Common myeloid progenitor, CD34-positive (primary cell): Measurements from ENCODE around the gene NUCB2.
"Not testable (repeated sequence)": the region's sequence is repeated elsewhere in the genome, so short reads cannot be mapped to it uniquely, and the experiment has no call there.

Source experiments
- CTCF ChIA-PET: fragments of 350-600 bp; sonication (Branson Sonifier 250); formaldehyde crosslinking; loops from one replicate; lab custom pipeline; 2021; ENCODE audit warnings: antibody characterized with exemption; lab: Charles Lee
- POLR2A ChIA-PET: fragments of 350-600 bp; sonication (Branson Sonifier 250); formaldehyde crosslinking; loops from one replicate; lab custom pipeline; 2021; ENCODE audit warnings: antibody characterized with exemption; lab: Charles Lee
- DNase-seq, 3 donors: peaks; one replicate each; pipeline versions ENCODE4 v3.0.0 to v3.0.0-alpha.2; 2013
- H3K27ac ChIP-seq, 2 experiments: 1 replicate in 1 of 2; 2 replicates in 1 of 2; pipeline ENCODE4 v1.7.0; 2013; ENCODE audit warnings: inconsistent platforms in 2 of 2, low read length in 2 of 2, mild to moderate bottlenecking in 2 of 2, low read depth in 1 of 2, moderate library complexity in 1 of 2; ENCODE audit not compliant: severe bottlenecking in 2 of 2, insufficient read depth in 1 of 2, poor library complexity in 1 of 2
- H3K27me3 ChIP-seq, 5 experiments: replicated peaks in 2 of 5; 1 replicate in 3 of 5; 2 replicates in 2 of 5; pipeline versions ENCODE4 v1.6.1 to v1.7.0; 2013; ENCODE audit warnings: low read length in 4 of 5, mild to moderate bottlenecking in 2 of 5, moderate library complexity in 2 of 5, inconsistent platforms in 1 of 5; ENCODE audit not compliant: insufficient read depth in 5 of 5, control insufficient read depth in 4 of 5
- H3K36me3 ChIP-seq, 4 experiments: 1 replicate in 2 of 4; 2 replicates in 2 of 4; pipeline versions ENCODE4 v1.6.1 to v1.7.0; 2013; ENCODE audit warnings: low read length in 3 of 4, control low read depth in 1 of 4, mild to moderate bottlenecking in 1 of 4; ENCODE audit not compliant: control insufficient read depth in 4 of 4, insufficient read depth in 4 of 4
- H3K4me1 ChIP-seq, 4 experiments: 1 replicate in 3 of 4; 2 replicates in 1 of 4; pipeline versions ENCODE4 v1.6.1 to v1.7.1; 2013; ENCODE audit warnings: low read length in 3 of 4, mild to moderate bottlenecking in 3 of 4, control low read depth in 1 of 4, inconsistent platforms in 1 of 4, moderate library complexity in 1 of 4; ENCODE audit not compliant: control insufficient read depth in 4 of 4, insufficient read depth in 4 of 4; ENCODE audit errors: control extremely low read depth in 1 of 4
- H3K4me3 ChIP-seq, 7 experiments: 1 replicate in 4 of 7; 2 replicates in 3 of 7; pipeline versions ENCODE4 v1.5.1 to v1.7.0; 2013; ENCODE audit warnings: mild to moderate bottlenecking in 7 of 7, low read length in 6 of 7, moderate library complexity in 6 of 7, inconsistent platforms in 2 of 7, low read depth in 2 of 7, control low read depth in 1 of 7; ENCODE audit not compliant: insufficient read depth in 4 of 7, control insufficient read depth in 1 of 7; ENCODE audit errors: extremely low read depth in 1 of 7
- H3K9me3 ChIP-seq, 5 experiments: 1 replicate in 4 of 5; 2 replicates in 1 of 5; pipeline versions ENCODE4 v1.6.1 to v1.7.1; 2013; ENCODE audit warnings: low read length in 4 of 5, mild to moderate bottlenecking in 2 of 5, inconsistent platforms in 1 of 5, low read depth in 1 of 5, moderate library complexity in 1 of 5; ENCODE audit not compliant: control insufficient read depth in 4 of 5, insufficient read depth in 2 of 5; ENCODE audit errors: control extremely low read depth in 1 of 5
- WGBS: methylation state at CpG from one replicate; pipeline ENCODE4 v1.1.5; 2013; ENCODE audit not compliant: insufficient coverage; 5-methylcytosine and 5-hydroxymethylcytosine counted together

The NUCB2 gene

DNA sequence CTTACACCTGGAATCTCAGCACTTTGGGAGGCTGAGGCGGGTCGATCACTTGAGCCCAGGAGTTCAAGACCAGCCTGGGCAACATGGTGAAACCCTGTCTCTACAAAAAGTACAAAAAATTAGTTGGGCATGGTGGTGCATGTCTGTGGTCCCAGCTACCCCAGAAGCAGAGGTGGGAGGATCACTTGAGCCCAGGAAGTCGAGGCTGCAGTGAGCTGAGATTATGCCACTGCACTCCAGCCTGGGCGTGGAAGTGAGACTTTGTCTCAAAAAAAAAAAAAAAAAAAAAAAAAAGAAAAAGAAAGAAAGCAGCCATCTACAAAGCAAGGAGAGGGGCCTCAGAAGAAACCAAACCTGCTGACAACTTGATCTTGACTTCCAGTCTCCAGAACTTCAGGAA is 36.6 kb upstream of the NUCB2 start:
- CTCF ChIA-PET, H3K27me3 ChIP-seq, H3K4me3 ChIP-seq, POLR2A ChIA-PET, DNase-seq, H3K27ac ChIP-seq, H3K36me3 ChIP-seq, H3K9me3 ChIP-seq: not testable (repeated sequence)
- WGBS = 100% methylated on average over 2 of the region's 4 CpGs
- peaks cover 1 to 14% (median 7%) of the 10 kb centered on the region in 4 experiments for H3K4me1 ChIP-seq

DNA sequence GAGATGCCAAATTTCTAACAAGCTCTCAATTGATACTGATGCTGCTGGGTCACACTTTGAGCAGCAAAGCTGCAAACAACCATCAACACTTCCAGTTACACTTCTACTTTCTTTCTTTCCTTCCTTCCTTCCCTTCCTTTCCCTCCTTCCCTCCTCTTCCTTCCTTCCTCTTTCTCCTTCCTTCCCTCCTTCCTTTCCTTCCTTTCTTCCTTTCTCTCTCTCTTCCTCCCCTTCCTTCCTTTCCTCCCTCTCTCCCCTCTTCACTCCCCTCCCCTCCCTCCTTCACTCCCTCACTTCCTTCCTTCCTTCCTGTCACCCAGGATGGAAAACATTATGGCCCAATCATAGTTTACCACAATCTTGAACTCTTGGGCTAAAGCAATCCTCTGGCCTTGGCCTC is 35.8 kb upstream of the NUCB2 start:
- no peaks in the 10 kb centered on the region for H3K36me3 ChIP-seq
- H3K9me3 ChIP-seq = no peaks in the 10 kb centered on the region
- POLR2A ChIA-PET = no interaction called here
- H3K27me3 ChIP-seq = no peaks in the 10 kb centered on the region
- no peak for DNase-seq
- H3K4me1 ChIP-seq = peaks cover 1 to 18% (median 10%) of the 10 kb centered on the region in 4 experiments
- H3K4me3 ChIP-seq = no peak overlapping the region
- CTCF ChIA-PET = interaction anchor here (0.7 to 1.9 kb wide), 3 partner anchors 8 to 31 kb away, joined by 3 to 6 read pairs (median 3); no protein-coding TSS in a partner anchor
- H3K27ac ChIP-seq = no peak overlapping the region

DNA sequence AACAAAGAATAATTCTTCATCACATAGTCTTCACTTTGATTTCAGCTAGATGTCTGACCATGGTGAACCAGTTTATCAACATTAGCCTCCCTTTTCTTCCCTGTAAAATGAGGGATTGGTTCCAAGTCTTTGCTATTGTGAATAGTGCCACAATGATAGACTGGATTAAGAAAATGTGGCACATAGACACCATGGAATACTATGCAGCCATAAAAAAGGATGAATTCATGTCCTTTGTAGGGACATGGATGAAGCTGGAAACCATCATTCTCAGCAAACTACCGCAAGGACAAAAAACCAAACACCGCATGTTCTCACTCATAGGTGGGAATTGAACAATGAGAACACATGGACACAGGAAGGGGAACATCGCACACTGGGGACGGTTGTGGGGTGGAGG is 33.6 kb upstream of the NUCB2 start:
- H3K27ac ChIP-seq, H3K9me3 ChIP-seq, DNase-seq, H3K4me3 ChIP-seq, H3K27me3 ChIP-seq, POLR2A ChIA-PET, H3K36me3 ChIP-seq: not testable (repeated sequence)
- peaks cover 1 to 18% (median 10%) of the 10 kb centered on the region in 4 experiments for H3K4me1 ChIP-seq
- no CpG with 5 or more reads among the region's 4 CpGs for WGBS
- CTCF ChIA-PET = interaction anchor here (0.6 to 1.5 kb wide), 4 partner anchors 14 to 122 kb away, joined by 3 to 6 read pairs (median 4); no protein-coding TSS in a partner anchor

DNA sequence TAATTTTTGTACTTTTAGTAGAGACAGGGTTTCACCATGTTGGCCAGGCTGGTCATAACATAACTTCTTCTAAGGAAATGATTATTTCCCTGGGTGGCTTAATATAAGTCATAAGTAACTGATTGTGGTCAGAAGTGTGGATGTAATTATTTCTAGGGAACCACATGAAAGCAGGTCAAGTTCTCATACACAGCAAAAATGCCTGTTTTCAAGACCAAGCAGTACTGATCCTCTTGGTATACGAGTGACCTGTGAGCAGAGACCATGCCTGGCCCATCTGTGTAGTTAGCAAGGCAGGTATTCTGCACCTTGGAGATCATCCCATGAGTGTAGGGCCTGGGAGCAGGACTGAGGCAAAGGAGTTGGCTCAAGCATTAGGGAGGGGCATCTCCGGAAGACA is 32.5 kb upstream of the NUCB2 start:
- 100% methylated on average over 1 of the region's 2 CpGs for WGBS
- Histone ChIP-seq H3K4me1 (peaks cover 1 to 18% (median 10%) of the 10 kb centered on the region in 4 experiments), H3K36me3 (no peaks in the 10 kb centered on the region), H3K4me3 (no peak overlapping the region), H3K9me3 (no peaks in the 10 kb centered on the region), H3K27me3 (no peaks in the 10 kb centered on the region), H3K27ac (no peak overlapping the region)
- CTCF ChIA-PET = interaction anchor here (1.4 kb wide), 1 partner anchor 13 kb away, joined by 3 read pairs; no protein-coding TSS in a partner anchor
- POLR2A ChIA-PET = no interaction called here
- peak in 1 of 3 donors; percentile 32 for DNase-seq

DNA sequence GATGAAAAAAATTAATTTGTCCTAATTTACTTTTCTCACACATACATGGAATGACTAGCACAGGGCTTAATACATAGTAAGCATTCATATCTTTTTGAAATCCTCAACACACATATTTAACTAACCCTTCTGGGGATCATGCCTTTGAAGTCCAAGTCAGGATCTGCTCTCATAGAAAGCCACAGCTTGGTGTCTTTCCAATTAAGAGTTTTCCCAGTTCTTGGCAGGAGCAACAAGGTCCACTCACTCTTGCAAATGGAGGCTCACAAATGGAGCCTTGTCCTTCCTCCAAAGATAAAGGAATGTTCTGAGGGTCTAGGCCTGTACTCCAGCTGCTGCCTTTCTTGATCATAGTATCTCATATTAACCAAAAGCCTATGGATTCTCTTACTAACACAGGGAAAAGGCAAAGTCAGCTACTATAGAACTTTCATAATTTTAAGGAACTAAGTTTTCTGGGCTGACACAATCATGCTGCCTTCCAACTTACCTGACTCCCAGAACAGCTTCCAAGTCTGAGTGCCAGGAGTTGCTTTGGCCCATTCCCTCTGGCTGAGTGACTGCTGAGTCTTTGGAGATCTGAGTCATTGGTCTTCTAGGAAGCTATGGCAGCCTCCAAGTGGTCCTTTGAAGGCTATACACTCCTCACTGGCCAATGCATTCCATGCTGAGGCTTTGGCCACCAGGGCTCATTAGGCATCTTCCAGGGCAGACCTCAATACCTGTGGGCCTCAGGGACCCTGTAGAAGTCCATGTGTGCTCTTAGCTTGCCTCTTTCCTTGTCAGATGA is 25.8 kb upstream of the NUCB2 start:
- CTCF ChIA-PET = interaction anchor here (1.5 kb wide), 1 partner anchor 22 kb away, joined by 4 read pairs; no protein-coding TSS in a partner anchor
- POLR2A ChIA-PET = no interaction called here

DNA sequence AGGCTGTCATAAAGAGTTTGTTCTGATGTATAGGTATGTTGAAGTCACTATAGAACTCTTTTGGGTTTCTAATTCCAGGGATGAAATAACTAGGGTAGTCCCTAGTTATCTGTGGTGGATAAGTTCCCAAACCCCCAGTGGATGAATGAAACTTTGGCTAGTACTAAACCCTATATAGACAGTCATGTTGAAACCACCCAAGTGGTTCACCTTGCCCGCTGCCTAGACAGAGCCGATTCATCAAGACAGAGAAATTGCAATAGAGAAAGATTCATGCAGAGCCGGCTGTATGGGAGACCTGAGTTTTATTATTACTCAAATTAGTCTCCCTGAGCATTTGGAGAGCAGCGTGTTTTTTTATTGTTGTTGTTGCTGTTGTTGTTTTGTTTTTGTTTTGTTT is 23.8 kb upstream of the NUCB2 start:
- no peaks in the 10 kb centered on the region for H3K4me1 ChIP-seq
- ChIA-PET POLR2A (no interaction called here), CTCF (no interaction called here)
- no CpG with 5 or more reads among the region's 4 CpGs for WGBS
- no peaks in the 10 kb centered on the region for H3K36me3 ChIP-seq
- no peaks in the 10 kb centered on the region for H3K27me3 ChIP-seq
- no peak overlapping the region for H3K4me3 ChIP-seq
- no peak overlapping the region for H3K27ac ChIP-seq
- no peak for DNase-seq
- no peaks in the 10 kb centered on the region for H3K9me3 ChIP-seq

More for the DNA sequence above, 25.8 kb upstream of the NUCB2 start:
- no peak overlapping the region for H3K4me3 ChIP-seq
- H3K4me1 ChIP-seq = no peaks in the 10 kb centered on the region
- no peak overlapping the region for H3K27ac ChIP-seq
- no peak for DNase-seq
- H3K27me3 ChIP-seq = no peaks in the 10 kb centered on the region
- H3K9me3 ChIP-seq = no peaks in the 10 kb centered on the region
- no peaks in the 10 kb centered on the region for H3K36me3 ChIP-seq

DNA sequence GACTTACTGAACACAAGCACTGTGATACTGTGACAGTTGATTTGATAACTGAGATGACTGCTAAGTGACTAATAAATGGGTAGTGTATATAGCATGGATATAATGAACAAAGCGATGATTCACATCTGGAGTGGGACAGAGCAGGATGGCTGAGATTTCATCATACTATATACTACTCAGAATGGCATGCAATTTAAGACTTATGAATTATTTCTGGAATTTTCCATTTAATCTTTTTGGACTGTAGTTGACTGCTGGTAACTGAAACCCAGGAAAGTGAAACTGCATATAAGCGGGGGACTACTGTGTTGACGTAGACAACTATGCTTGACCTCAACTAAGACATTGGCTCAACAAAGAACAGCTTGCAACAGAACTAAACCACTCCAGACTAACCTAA is 20.0 kb upstream of the NUCB2 start:
- WGBS = 100% methylated on average over 1 of the region's 3 CpGs
- no peaks in the 10 kb centered on the region for H3K27me3 ChIP-seq
- H3K27ac ChIP-seq = no peak overlapping the region
- no peak overlapping the region for H3K4me3 ChIP-seq
- DNase-seq = no peak
- no peaks in the 10 kb centered on the region for H3K9me3 ChIP-seq
- H3K36me3 ChIP-seq = no peaks in the 10 kb centered on the region
- ChIA-PET POLR2A (no interaction called here), CTCF (interaction anchor here (0.9 to 2.4 kb wide), 2 partner anchors 13 to 20 kb away, joined by 3 to 7 read pairs; partner anchors contain the start of gene NUCB2)
- H3K4me1 ChIP-seq = no peaks in the 10 kb centered on the region
